ENCODE results near the gene ARHGEF37. TPM values are rescaled to one million over a fixed set of nuclear protein-coding genes. Genes with fewer than 3 reads are reported as not detected.

ARHGEF37 gene, protein sequence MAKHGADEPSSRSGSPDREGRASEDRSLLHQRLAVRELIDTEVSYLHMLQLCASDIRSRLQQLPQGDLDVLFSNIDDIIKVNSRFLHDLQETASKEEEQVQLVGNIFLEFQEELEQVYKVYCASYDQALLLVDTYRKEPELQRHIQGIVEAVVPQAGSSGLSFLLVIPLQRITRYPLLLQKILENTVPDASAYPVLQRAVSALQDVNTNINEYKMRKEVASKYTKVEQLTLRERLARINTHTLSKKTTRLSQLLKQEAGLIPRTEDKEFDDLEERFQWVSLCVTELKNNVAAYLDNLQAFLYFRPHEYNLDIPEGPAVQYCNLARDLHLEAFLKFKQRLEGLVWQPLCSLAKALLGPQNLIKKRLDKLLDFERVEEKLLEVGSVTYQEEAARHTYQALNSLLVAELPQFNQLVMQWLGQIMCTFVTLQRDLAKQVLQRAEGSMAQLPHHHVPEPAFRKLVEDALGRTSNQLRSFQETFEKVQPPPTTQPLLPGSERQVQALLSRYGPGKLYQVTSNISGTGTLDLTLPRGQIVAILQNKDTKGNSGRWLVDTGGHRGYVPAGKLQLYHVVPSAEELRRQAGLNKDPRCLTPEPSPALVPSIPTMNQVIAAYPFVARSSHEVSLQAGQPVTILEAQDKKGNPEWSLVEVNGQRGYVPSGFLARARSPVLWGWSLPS
- 0.48 and 1.8 TPM in 2 replicates for total RNA-seq (2021; fragmentation: NEBNext Ultra II Directional; extraction: Animal tissue kit (Norgen Biotek cat#: 25700))
- polyA plus RNA-seq (2011; rRNA removed) = 0.16 and 0.21 TPM in 2 replicates
- polyA plus RNA-seq (2011; cell fraction: cytosol; rRNA removed) = 0.27 TPM
- polyA plus RNA-seq (2011; cell fraction: nucleus; rRNA removed) = 0.43 TPM
- 0.17 to 0.35 TPM (median 0.32 TPM) in 4 replicates for polyA plus RNA-seq (2012, experiment 1 of 2)
- 0.13 TPM for polyA plus RNA-seq (2012, experiment 2 of 2)
- polyA plus RNA-seq (2013, experiment 1 of 2) = 0.20 TPM
- polyA plus RNA-seq (2013, experiment 2 of 2) = 0.15 TPM
- 0.35 and 2.3 TPM in 2 replicates for polyA minus RNA-seq (2011; rRNA and poly(A)+ RNA removed)
- not detected for polyA minus RNA-seq (2011; cell fraction: cytosol; rRNA and poly(A)+ RNA removed)
- not detected for polyA minus RNA-seq (2011; cell fraction: nucleus; rRNA and poly(A)+ RNA removed)
- long read RNA-seq, experiment 1 = 0 reads
- long read RNA-seq, experiment 2 = 0 reads

GRCh38 chr5:149581192-149581861, at the start of gene ARHGEF37:
Gene ARHGEF37, plus strand, starts transcription at chr5:149581498. Its CDS starts 16,272 bp downstream, at chr5:149597770.
- H4K91ac ChIP-seq (replicated peaks; ENCODE audit: insufficient read length, low read length) = no peak within 1 kb of the TSS
- no peak within 1 kb of the TSS for H3K4ac ChIP-seq (replicated peaks; ENCODE audit: insufficient read length, low read depth, low read length)
- no peak within 1 kb of the TSS for H3K23ac ChIP-seq (ENCODE audit: insufficient read length)
- no peak within 1 kb of the TSS; the same call in 1 of the 2 replicates for H2BK5ac ChIP-seq (ENCODE audit: low read depth, low read length)
- CTCF ChIA-PET (ENCODE audit: partially characterized antibody) = interaction anchor here (0.6 to 5.6 kb wide), 13 partner anchors 9 to 302 kb away, joined by 3 to 33 read pairs (median 3); no protein-coding TSS in a partner anchor
- H2BK15ac ChIP-seq (ENCODE audit: low read length) = peak within 1 kb of the TSS; percentile 81; the same call in 1 of the 2 replicates
- peaks cover 0 to 18% (median 13%) of the 10 kb centered on the region in 4 experiments; a peak in 6 of 7 replicates for H3K27me3 ChIP-seq (replicated peaks in 1 of 4; ENCODE audit: control insufficient read depth in 3 of 4, extremely low read depth in 1 of 4, insufficient read depth in 3 of 4, low read length in 3 of 4)
- H2BK20ac ChIP-seq (ENCODE audit: low read length) = peak within 1 kb of the TSS; percentile 80; the same call in 1 of the 2 replicates
- no peak within 1 kb of the TSS; a peak in 1 of 7 replicates for H3K9ac ChIP-seq (replicated peaks in 1 of 4; ENCODE audit: extremely low read depth in 1 of 4, low read depth in 3 of 4, low read length in 3 of 4)
- no peaks in the 10 kb centered on the region for H3K79me2 ChIP-seq (ENCODE audit: control insufficient read depth in 1 of 2, insufficient read depth in 2 of 2, low read length in 2 of 2)
- H2AK5ac ChIP-seq (ENCODE audit: low read depth, low read length) = no peak within 1 kb of the TSS
- no peak within 1 kb of the TSS for H3K56ac ChIP-seq (replicated peaks; ENCODE audit: insufficient read length, low read depth, low read length)
- POLR2A ChIA-PET (ENCODE audit: partially characterized antibody) = interaction anchor here (0.9 to 1.8 kb wide), 3 partner anchors 19 to 31 kb away, joined by 3 read pairs; no protein-coding TSS in a partner anchor
- H3K27ac ChIP-seq (ENCODE audit: low read depth, low read length) = no peak within 1 kb of the TSS
- H3K79me1 ChIP-seq (ENCODE audit: low read depth, low read length) = no peaks in the 10 kb centered on the region
- no peak for FAIRE-seq
- WGBS, 2 experiments (ENCODE audit: extremely low coverage in 1 of 2, insufficient coverage in 1 of 2, insufficient read length in 1 of 2, insufficient replicate concordance in 2 of 2, low coverage in 1 of 2, low lambda C conversion rate in 2 of 2, missing lambda C conversion rate in 1 of 2) = 2% methylated on average over 53 of the region's 56 CpGs; no CpG with 5 or more reads in 1 of the 2 experiments
- no peak within 1 kb of the TSS for H3K14ac ChIP-seq (ENCODE audit: insufficient read length)
- peaks cover 0 to 14% (median 5%) of the 10 kb centered on the region in 4 experiments; a peak in 6 of 7 replicates for H3K4me1 ChIP-seq (replicated peaks in 1 of 4; ENCODE audit: control insufficient read depth in 3 of 4, insufficient read depth in 4 of 4, low read length in 3 of 4)
- H3K4me2 ChIP-seq (ENCODE audit: insufficient read depth in 1 of 2, low read depth in 2 of 2, low read length in 2 of 2) = peak within 1 kb of the TSS; percentile 77 to 87
- H2AFZ ChIP-seq (ENCODE audit: low read length) = peak within 1 kb of the TSS; percentile 97
- H2BK12ac ChIP-seq (ENCODE audit: low read depth, low read length) = 0 out of 2 replicates have a peak within 1 kb of the TSS, but pooled peaks have one; percentile 9
- peaks cover 10% of the 10 kb centered on the region for H3K23me2 ChIP-seq (ENCODE audit: low read depth, low read length)
- H4K5ac ChIP-seq (ENCODE audit: insufficient read length, low read depth, low read length) = no peak within 1 kb of the TSS
- peak within 1 kb of the TSS; percentile 90 for H3K18ac ChIP-seq (ENCODE audit: extremely low read depth, low read length)
- H2BK120ac ChIP-seq (replicated peaks; ENCODE audit: low read depth, low read length) = no peak within 1 kb of the TSS
- no peaks in the 10 kb centered on the region for H3K36me3 ChIP-seq (ENCODE audit: control insufficient read depth in 2 of 4, insufficient read depth in 4 of 4, low read length in 3 of 4)
- H3K4me3 ChIP-seq (ENCODE audit: extremely low read depth in 1 of 4, insufficient read depth in 2 of 4, low read depth in 3 of 4, low read length in 4 of 4) = peak within 1 kb of the TSS; percentile 44 to 64 (median 50)
- no peaks in the 10 kb centered on the region for H3K9me3 ChIP-seq (ENCODE audit: insufficient read depth in 2 of 2, low read depth in 1 of 2, low read length in 1 of 2)
- no peaks in the 10 kb centered on the region for H4K20me1 ChIP-seq (replicated peaks in 1 of 2; ENCODE audit: control insufficient read depth in 1 of 2, insufficient read depth in 2 of 2, low read length in 2 of 2)
- H4K8ac ChIP-seq (ENCODE audit: extremely low read depth, insufficient read depth, low read length) = 0 out of 2 replicates have a peak within 1 kb of the TSS, but pooled peaks have one; percentile 9
- peak in 1 of 2 experiments; percentile 73 for DNase-seq (ENCODE audit: low read depth in 1 of 2, low spot score in 2 of 2)
- TF ChIP-seq BRCA1 (IDR thresholded peaks at IDR 0.05; ENCODE audit: low read depth, low read length) (no peak), SIN3A (conservative IDR thresholded peaks at IDR 0.05 in 1 of 2, IDR thresholded peaks at IDR 0.05 in 1 of 2; ENCODE audit: low read depth in 1 of 2, low read length in 2 of 2) (no peak), HDAC6 (IDR thresholded peaks at IDR 0.05; ENCODE audit: low read depth, low read length) (no peak), EP300 (IDR thresholded peaks at IDR 0.05; ENCODE audit: borderline replicate concordance in 1 of 2, low read depth in 2 of 2, low read length in 2 of 2) (no peak), TBP (IDR thresholded peaks at IDR 0.05; ENCODE audit: low read depth, low read length) (0 out of 2 replicates have a peak, but pooled peaks have one; percentile 13), EZH2 (IDR thresholded peaks at IDR 0.05; ENCODE audit: low read depth, low read length, severe bottlenecking) (no peak)
